Large intestine (tissue), 3 donors: Measurements from ENCODE around the gene RERE. TPM values are rescaled to one million over a fixed set of nuclear protein-coding genes. Genes with fewer than 3 reads are reported as not detected.
A peak's percentile ranks its signal among the peaks of the same experiment; 100 is the strongest.
"Not testable (repeated sequence)": the region's sequence is repeated elsewhere in the genome, so short reads cannot be mapped to it uniquely, and the experiment has no call there.

Experiments used
- DNase-seq, 2 donors: peaks; one replicate each; pipeline versions ENCODE4 v3.0.0 to v3.0.0-alpha.2; 2013
- H3K27ac ChIP-seq: one replicate; pipeline ENCODE4 v1.5.1; 2013; ENCODE audit warnings: low read length
- H3K27me3 ChIP-seq: 2 replicates; pipeline ENCODE4 v1.6.1; 2013; ENCODE audit warnings: low read length; ENCODE audit not compliant: control insufficient read depth, insufficient read depth
- H3K36me3 ChIP-seq: 2 replicates; pipeline ENCODE4 v1.6.1; 2013; ENCODE audit warnings: low read length; ENCODE audit not compliant: control insufficient read depth, insufficient read depth
- H3K4me1 ChIP-seq: one replicate; pipeline ENCODE4 v1.6.1; 2013; ENCODE audit warnings: low read length; ENCODE audit not compliant: control insufficient read depth, insufficient read depth
- H3K4me3 ChIP-seq: one replicate; pipeline ENCODE4 v1.5.1; 2013; ENCODE audit warnings: low read length
- H3K9me3 ChIP-seq: one replicate; pipeline ENCODE4 v1.6.1; 2013; ENCODE audit warnings: mild to moderate bottlenecking, low read depth, low read length, moderate library complexity; ENCODE audit not compliant: control insufficient read depth
- WGBS: methylation state at CpG from one replicate; pipeline ENCODE4 v1.1.5; 2013; ENCODE audit warnings: low lambda C conversion rate; ENCODE audit not compliant: insufficient coverage; 5-methylcytosine and 5-hydroxymethylcytosine counted together
- polyA plus RNA-seq: library from polyadenylated mRNA; unstranded; fragments of 120-200 nt; gene quantifications from one replicate; pipeline ENCODE4 v1.2.1, GENCODE V29; 2013

Gene RERE
- polyA plus RNA-seq, 1 donor, result 62.3 TPM

DNA sequence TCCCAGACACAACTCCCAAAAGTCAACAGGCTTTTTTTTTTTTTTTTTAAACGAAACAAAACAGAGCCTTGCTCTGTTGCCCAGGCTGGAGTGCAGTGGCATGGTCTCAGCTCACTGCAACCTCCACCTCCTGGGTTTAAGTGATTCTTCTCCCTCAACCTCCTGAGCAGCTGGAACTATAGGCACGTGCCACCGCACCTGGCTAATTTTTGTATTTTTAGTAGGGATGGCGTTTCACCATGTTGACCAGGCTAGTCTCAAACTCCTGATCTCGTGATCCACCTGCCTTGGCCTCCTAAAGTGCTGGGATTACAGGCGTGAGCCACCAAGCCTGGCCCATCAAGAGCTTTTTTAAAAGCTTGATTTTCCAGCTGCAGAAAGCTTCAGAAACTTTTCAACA is 437.1 kb downstream of the RERE start:
- not testable (repeated sequence) for H3K27ac ChIP-seq, H3K4me1 ChIP-seq, DNase-seq, H3K27me3 ChIP-seq, H3K9me3 ChIP-seq, H3K4me3 ChIP-seq
- peaks cover 52% of the 10 kb centered on the region for H3K36me3 ChIP-seq
- WGBS, result no CpG with 5 or more reads among the region's 6 CpGs

- Histone ChIP-seq H3K36me3 (peaks cover 46% of the 10 kb centered on the region), H3K9me3 (no peaks in the 10 kb centered on the region), H3K27ac (no peak overlapping the region), H3K4me1 (peaks cover 8% of the 10 kb centered on the region), H3K4me3 (no peak overlapping the region), H3K27me3 (no peaks in the 10 kb centered on the region)
- DNase-seq, result no peak
- no CpG with 5 or more reads among the region's 14 CpGs for WGBS
Measured at GRCh38 chr1:8379513-8380186, 437.8 kb downstream of the RERE start.

- Histone ChIP-seq H3K4me1 (peaks cover 13% of the 10 kb centered on the region), H3K27me3 (no peaks in the 10 kb centered on the region), H3K9me3 (no peaks in the 10 kb centered on the region), H3K27ac (no peak overlapping the region), H3K36me3 (peaks cover 41% of the 10 kb centered on the region), H3K4me3 (no peak overlapping the region)
- no CpG with 5 or more reads among the region's 10 CpGs for WGBS
- no peak for DNase-seq
Measured at GRCh38 chr1:8378981-8379470, 438.4 kb downstream of the RERE start.

GRCh38 chr1:8378178-8378577 is 439.3 kb downstream of the RERE start:
- no peak for DNase-seq
- Histone ChIP-seq H3K27ac (peak overlapping the region; percentile 13), H3K4me1 (peaks cover 21% of the 10 kb centered on the region), H3K36me3 (peaks cover 44% of the 10 kb centered on the region), H3K4me3 (no peak overlapping the region), H3K27me3 (no peaks in the 10 kb centered on the region), H3K9me3 (no peaks in the 10 kb centered on the region)
- 100% methylated on average over 1 of the region's 4 CpGs for WGBS

GRCh38 chr1:8377271-8377981 is 440.0 kb downstream of the RERE start:
- H3K4me1 ChIP-seq, result peaks cover 27% of the 10 kb centered on the region
- no peaks in the 10 kb centered on the region for H3K27me3 ChIP-seq
- no peak for DNase-seq
- no peak overlapping the region for H3K4me3 ChIP-seq
- H3K27ac ChIP-seq, result no peak overlapping the region
- H3K9me3 ChIP-seq, result no peaks in the 10 kb centered on the region
- WGBS, result 92% methylated on average over 11 of the region's 17 CpGs
- H3K36me3 ChIP-seq, result peaks cover 51% of the 10 kb centered on the region

DNA sequence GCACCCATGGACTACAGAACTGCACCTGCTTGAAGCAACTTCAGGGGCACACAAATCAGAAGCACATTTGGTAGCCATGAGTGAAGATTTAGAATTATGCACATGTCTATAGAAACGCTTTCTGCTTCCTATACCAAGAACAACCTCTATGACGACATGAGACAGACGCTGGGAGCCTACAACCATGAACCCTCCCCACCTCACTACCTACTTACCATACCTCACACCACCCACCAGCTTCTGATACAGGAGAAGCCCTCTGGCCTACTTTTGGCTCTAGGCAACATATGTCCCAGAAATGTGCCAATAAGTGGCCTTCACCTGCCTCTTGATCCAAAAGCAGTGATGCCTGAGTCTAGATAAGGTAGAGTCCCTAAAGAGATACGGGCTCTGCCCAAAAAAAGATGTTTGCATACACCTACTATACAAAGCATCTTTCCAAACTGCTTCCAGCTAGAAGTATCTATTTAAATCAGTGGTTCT is 441.0 kb downstream of the RERE start:
- Histone ChIP-seq H3K9me3 (no peaks in the 10 kb centered on the region), H3K4me1 (peaks cover 32% of the 10 kb centered on the region), H3K27ac (no peak overlapping the region), H3K36me3 (peaks cover 52% of the 10 kb centered on the region), H3K27me3 (no peaks in the 10 kb centered on the region), H3K4me3 (no peak overlapping the region)
- WGBS, result no CpG with 5 or more reads among the region's 4 CpGs
- DNase-seq, result no peak

DNA sequence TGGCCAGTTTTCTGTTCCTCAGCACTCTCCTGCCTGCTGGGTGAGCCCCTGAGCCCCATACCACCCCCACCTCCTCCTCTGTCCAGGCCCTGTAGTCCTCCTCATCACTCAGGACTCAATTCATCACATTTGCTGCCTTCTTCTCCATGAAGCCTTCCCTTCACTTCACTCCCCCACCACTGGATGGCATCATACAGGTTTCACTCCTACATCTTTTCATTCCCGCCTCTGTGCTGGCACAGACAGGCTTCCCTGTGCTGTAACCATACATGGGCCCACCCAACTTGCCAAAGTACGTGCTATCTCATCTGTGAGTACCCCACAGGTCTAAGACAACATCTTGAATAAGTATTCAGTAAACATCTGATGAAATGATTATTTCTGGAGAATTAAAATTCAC is 442.6 kb downstream of the RERE start:
- H3K27ac ChIP-seq, result peak overlapping the region; percentile 49
- H3K36me3 ChIP-seq, result peaks cover 44% of the 10 kb centered on the region
- DNase-seq, result no peak
- H3K4me1 ChIP-seq, result peaks cover 33% of the 10 kb centered on the region
- H3K27me3 ChIP-seq, result no peaks in the 10 kb centered on the region
- H3K9me3 ChIP-seq, result no peaks in the 10 kb centered on the region
- no CpG with 5 or more reads among the region's 2 CpGs for WGBS
- H3K4me3 ChIP-seq, result no peak overlapping the region

DNA sequence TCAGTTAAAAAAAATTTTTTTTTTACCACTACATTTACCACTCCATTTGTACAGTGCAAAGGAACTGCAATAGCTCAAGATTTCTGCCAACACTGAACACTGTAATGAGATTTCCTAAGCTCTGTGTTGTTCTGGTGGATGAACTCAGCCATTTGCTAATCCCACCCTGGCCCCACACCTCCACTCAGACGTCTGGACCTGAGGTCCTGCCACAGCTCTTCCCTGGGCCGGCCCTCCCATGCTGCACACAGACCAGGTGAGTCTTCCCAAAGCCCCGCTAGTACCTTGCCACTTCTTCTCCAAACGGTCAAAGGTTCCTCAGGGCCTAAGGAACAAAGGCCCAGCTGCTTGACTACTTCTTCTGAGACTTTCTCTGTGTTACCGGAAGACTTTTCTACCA is 443.1 kb downstream of the RERE start:
- WGBS, result 40% methylated on average over 1 of the region's 5 CpGs
- Histone ChIP-seq H3K27me3 (no peaks in the 10 kb centered on the region), H3K4me1 (peaks cover 29% of the 10 kb centered on the region), H3K27ac (peak overlapping the region; percentile 49), H3K36me3 (peaks cover 44% of the 10 kb centered on the region), H3K4me3 (no peak overlapping the region), H3K9me3 (no peaks in the 10 kb centered on the region)
- no peak for DNase-seq

- Histone ChIP-seq H3K4me1 (peaks cover 27% of the 10 kb centered on the region), H3K9me3 (no peaks in the 10 kb centered on the region), H3K27ac (peak overlapping the region; percentile 53), H3K36me3 (peaks cover 44% of the 10 kb centered on the region), H3K4me3 (no peak overlapping the region), H3K27me3 (no peaks in the 10 kb centered on the region)
- no peak for DNase-seq
- no CpG with 5 or more reads among the region's 19 CpGs for WGBS
Measured at GRCh38 chr1:8373581-8374241, 443.7 kb downstream of the RERE start.

- no peak for DNase-seq
- Histone ChIP-seq H3K27ac (peak overlapping the region; percentile 53), H3K36me3 (peaks cover 39% of the 10 kb centered on the region), H3K9me3 (no peaks in the 10 kb centered on the region), H3K4me3 (no peak overlapping the region), H3K27me3 (no peaks in the 10 kb centered on the region), H3K4me1 (peaks cover 27% of the 10 kb centered on the region)
- no CpG with 5 or more reads among the region's 3 CpGs for WGBS
Measured at GRCh38 chr1:8373125-8373524, 444.3 kb downstream of the RERE start.
